Measurements from ENCODE around the gene SYT4.
"Not testable (repeated sequence)": the region's sequence is repeated elsewhere in the genome, so short reads cannot be mapped to it uniquely, and the experiment has no call there.

Gene SYT4, protein sequence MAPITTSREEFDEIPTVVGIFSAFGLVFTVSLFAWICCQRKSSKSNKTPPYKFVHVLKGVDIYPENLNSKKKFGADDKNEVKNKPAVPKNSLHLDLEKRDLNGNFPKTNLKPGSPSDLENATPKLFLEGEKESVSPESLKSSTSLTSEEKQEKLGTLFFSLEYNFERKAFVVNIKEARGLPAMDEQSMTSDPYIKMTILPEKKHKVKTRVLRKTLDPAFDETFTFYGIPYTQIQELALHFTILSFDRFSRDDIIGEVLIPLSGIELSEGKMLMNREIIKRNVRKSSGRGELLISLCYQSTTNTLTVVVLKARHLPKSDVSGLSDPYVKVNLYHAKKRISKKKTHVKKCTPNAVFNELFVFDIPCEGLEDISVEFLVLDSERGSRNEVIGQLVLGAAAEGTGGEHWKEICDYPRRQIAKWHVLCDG

DNA sequence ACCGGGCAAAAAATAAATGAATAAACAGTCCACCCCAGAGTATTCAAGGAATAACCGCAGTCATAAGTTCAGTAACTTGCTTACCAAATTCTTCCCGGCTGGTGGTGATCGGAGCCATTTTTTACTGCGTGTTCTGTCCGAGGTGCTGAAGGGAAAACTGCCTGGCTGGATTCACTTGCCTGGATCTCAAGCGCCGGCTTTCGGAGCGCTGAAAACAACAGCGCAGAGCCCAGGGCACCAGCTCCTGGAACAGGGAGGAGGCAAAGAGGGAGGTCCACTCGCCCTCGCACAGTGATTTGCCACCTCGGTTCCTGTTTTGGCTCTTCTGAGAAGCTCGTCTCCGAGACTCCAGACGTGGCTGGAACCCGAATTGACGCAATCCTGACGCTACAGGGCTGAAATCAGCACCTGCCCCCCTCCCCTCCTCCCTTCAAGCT, at the start of gene SYT4:
Gene SYT4, minus strand, starts transcription at position 327 of the 437 bp plus-strand sequence. Its CDS starts 209 bp downstream, at position 118.
- Histone ChIP-seq H3K4me1 (ENCODE audit: insufficient read depth, low read length) (peaks cover 11% of the 10 kb centered on the region; the same call in 1 of the 2 replicates), H3K36me3 (ENCODE audit: insufficient read depth, low read depth, low read length) (no peaks in the 10 kb centered on the region), H3K27ac (ENCODE audit: low read length) (no peak within 1 kb of the TSS), H3K27me3 (ENCODE audit: insufficient read depth, low read length) (no peaks in the 10 kb centered on the region), H3K4me3 (ENCODE audit: low read length) (peak within 1 kb of the TSS; percentile 62), H3K9ac (ENCODE audit: low read depth, low read length) (no peak within 1 kb of the TSS), H3K9me3 (ENCODE audit: insufficient read depth, low read depth, low read length) (no peaks in the 10 kb centered on the region)

DNA sequence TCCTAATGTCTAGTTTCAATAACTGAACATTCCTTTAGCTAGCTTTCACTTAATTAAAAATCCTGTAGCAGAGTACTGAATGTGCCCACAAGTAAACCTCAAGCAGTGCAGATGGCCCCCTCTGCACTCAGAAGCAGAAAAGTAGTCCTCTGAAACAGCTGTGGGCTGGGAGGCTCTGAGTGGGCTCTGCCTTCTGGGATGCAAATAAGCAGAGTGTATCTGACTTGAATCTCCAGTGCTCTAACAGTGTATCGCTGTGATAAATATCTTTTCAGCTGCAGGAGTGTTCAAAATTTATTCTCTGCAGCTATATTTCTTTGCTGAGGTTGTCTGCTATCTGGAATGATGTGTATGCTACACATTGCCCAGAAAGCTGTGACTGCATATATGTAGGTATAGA, 44.8 kb upstream of the SYT4 start:
- Histone ChIP-seq H3K9me3 (ENCODE audit: insufficient read depth, low read depth, low read length) (no peaks in the 10 kb centered on the region), H3K36me3 (ENCODE audit: insufficient read depth, low read depth, low read length) (no peaks in the 10 kb centered on the region), H3K4me1 (ENCODE audit: insufficient read depth, low read length) (no peaks in the 10 kb centered on the region), H3K9ac (ENCODE audit: low read depth, low read length) (no peak overlapping the region), H3K4me3 (ENCODE audit: low read length) (no peak overlapping the region), H3K27me3 (ENCODE audit: insufficient read depth, low read length) (no peaks in the 10 kb centered on the region), H3K27ac (ENCODE audit: low read length) (no peak overlapping the region)

DNA sequence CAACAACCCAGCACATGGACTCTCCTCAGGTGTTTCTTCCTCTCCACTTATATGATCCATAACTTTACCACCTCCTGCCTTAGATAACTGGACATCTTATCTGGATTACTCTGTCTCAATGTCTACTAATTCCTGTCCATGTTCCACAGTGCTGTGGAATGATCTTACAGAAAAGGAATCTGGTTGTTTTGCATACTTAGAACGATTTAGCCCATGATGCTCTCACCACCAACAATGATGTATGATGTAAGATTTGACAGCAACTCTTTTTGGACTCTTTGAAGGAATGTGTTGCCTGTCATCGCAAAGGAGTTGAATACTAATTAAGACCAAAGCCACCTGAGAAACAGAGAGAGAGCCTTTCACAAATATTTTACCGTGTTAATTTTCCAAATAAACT, 37.7 kb upstream of the SYT4 start:
- H3K9ac ChIP-seq (ENCODE audit: low read depth, low read length) = no peak overlapping the region
- H3K9me3 ChIP-seq (ENCODE audit: insufficient read depth, low read depth, low read length) = no peaks in the 10 kb centered on the region
- no peaks in the 10 kb centered on the region for H3K27me3 ChIP-seq (ENCODE audit: insufficient read depth, low read length)
- H3K4me1 ChIP-seq (ENCODE audit: insufficient read depth, low read length) = no peaks in the 10 kb centered on the region
- H3K36me3 ChIP-seq (ENCODE audit: insufficient read depth, low read depth, low read length) = no peaks in the 10 kb centered on the region
- H3K4me3 ChIP-seq (ENCODE audit: low read length) = no peak overlapping the region
- no peak overlapping the region for H3K27ac ChIP-seq (ENCODE audit: low read length)

DNA sequence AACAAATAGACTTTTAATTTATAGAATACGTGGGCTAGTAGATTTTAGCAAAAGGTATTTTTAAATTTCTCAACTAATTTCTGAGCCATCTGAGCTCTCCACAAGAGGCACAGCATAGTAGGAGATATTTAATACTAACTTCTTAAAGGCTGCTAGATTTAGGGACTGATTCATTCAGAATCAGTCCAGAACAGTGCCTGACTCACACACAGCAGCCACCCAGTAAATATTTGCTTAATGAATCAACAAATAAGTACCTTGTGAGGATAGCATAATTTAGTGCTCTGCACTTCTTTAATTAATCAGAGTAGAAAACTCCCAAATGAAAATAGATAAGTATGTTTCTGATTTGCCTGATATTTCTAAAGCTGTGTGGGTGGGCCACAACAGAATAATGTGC, 35.6 kb upstream of the SYT4 start:
- Histone ChIP-seq H3K9me3 (ENCODE audit: insufficient read depth, low read depth, low read length) (no peaks in the 10 kb centered on the region), H3K4me1 (ENCODE audit: insufficient read depth, low read length) (no peaks in the 10 kb centered on the region), H3K36me3 (ENCODE audit: insufficient read depth, low read depth, low read length) (no peaks in the 10 kb centered on the region), H3K27ac (ENCODE audit: low read length) (no peak overlapping the region), H3K4me3 (ENCODE audit: low read length) (no peak overlapping the region), H3K9ac (ENCODE audit: low read depth, low read length) (no peak overlapping the region), H3K27me3 (ENCODE audit: insufficient read depth, low read length) (no peaks in the 10 kb centered on the region)

DNA sequence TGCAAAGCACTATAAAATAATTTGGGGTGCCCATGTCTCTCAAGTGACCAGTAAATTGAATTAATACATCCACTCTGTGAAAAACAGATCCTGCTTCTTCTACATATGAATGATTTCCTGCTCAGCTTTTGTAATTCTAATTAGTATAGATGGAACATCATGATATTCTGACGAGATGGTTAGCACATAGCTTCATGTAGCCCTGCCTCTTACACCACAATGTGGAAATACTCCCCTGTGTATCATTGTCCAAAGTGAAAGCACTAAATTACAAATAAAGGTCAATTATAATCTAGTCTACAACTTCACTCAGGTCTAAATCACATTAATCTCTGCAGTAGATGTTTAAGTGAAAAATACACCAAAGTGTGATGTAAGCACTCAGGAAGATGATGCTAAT, 32.9 kb upstream of the SYT4 start:
- H3K27me3 ChIP-seq (ENCODE audit: insufficient read depth, low read length) = no peaks in the 10 kb centered on the region
- no peaks in the 10 kb centered on the region for H3K36me3 ChIP-seq (ENCODE audit: insufficient read depth, low read depth, low read length)
- no peak overlapping the region for H3K27ac ChIP-seq (ENCODE audit: low read length)
- no peaks in the 10 kb centered on the region for H3K9me3 ChIP-seq (ENCODE audit: insufficient read depth, low read depth, low read length)
- H3K9ac ChIP-seq (ENCODE audit: low read depth, low read length) = no peak overlapping the region
- no peaks in the 10 kb centered on the region for H3K4me1 ChIP-seq (ENCODE audit: insufficient read depth, low read length)
- H3K4me3 ChIP-seq (ENCODE audit: low read length) = no peak overlapping the region

DNA sequence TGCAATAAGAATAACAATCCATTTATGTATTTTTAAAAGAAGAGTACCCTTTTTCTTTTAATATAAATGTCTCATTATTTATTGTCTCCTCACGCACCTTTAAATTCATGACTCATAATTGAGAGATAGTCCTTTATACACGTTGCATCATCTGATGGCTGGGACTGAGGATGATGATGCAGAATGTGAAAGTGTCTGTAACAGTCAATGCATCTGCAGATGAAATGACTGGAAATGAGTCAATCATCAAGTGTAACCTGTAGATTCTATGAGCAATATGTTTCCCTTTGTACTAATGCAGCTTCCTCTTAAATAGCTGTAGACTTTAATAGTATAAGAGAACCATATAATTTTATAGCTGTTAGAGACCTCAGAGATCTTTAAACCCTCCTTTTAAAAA, 26.1 kb upstream of the SYT4 start:
- no peak overlapping the region for H3K27ac ChIP-seq (ENCODE audit: low read length)
- no peaks in the 10 kb centered on the region for H3K4me1 ChIP-seq (ENCODE audit: insufficient read depth, low read length)
- H3K9me3 ChIP-seq (ENCODE audit: insufficient read depth, low read depth, low read length) = no peaks in the 10 kb centered on the region
- H3K4me3 ChIP-seq (ENCODE audit: low read length) = no peak overlapping the region
- H3K9ac ChIP-seq (ENCODE audit: low read depth, low read length) = no peak overlapping the region
- no peaks in the 10 kb centered on the region for H3K27me3 ChIP-seq (ENCODE audit: insufficient read depth, low read length)
- H3K36me3 ChIP-seq (ENCODE audit: insufficient read depth, low read depth, low read length) = no peaks in the 10 kb centered on the region

DNA sequence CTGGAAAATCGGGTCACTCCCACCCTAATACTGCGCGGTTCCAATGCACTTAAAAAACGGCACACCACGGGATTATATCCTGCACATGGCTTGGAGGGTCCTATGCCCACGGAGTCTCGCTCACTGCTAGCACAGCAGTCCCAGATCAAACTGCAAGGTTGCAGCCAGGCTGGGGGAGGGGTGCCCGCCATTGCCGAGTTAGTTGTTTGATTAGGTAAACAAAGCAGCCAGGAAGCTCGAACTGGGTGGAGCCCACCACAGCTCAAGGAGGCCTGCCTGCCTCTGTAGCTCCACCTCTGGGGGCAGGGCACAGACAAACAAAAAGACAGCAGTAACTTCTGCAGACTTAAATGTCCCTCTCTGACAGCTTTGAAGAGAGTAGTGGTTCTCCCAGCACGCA, 8.9 kb upstream of the SYT4 start:
- H3K9ac ChIP-seq (ENCODE audit: low read depth, low read length); H3K27me3 ChIP-seq (ENCODE audit: insufficient read depth, low read length); H3K27ac ChIP-seq (ENCODE audit: low read length); H3K4me1 ChIP-seq (ENCODE audit: insufficient read depth, low read length); H3K9me3 ChIP-seq (ENCODE audit: insufficient read depth, low read depth, low read length); H3K36me3 ChIP-seq (ENCODE audit: insufficient read depth, low read depth, low read length); H3K4me3 ChIP-seq (ENCODE audit: low read length): not testable (repeated sequence)

DNA sequence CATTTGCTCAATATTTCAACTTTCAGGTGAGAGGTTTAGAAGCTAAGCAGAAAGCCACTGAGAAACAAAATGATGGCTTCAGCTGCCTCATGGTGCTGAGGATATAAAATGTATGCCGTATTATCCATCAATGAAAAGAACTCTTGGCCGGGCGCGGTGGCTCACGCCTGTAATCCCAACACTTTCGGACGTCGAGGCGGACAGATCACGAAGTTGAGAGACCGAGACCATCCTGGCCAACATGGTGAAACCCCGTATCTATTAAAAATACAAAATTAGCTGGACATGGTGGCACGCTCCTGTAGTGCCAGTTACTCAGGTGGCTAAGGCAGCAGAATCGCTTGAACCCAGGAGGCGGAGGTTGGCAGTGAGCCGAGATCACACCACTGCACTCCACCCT, 6.0 kb upstream of the SYT4 start:
- no peak overlapping the region for H3K4me3 ChIP-seq (ENCODE audit: low read length)
- no peaks in the 10 kb centered on the region for H3K27me3 ChIP-seq (ENCODE audit: insufficient read depth, low read length)
- H3K9me3 ChIP-seq (ENCODE audit: insufficient read depth, low read depth, low read length) = no peaks in the 10 kb centered on the region; the same call in 1 of the 2 replicates
- H3K4me1 ChIP-seq (ENCODE audit: insufficient read depth, low read length) = peaks cover 7% of the 10 kb centered on the region; the same call in 1 of the 2 replicates
- H3K9ac ChIP-seq (ENCODE audit: low read depth, low read length) = no peak overlapping the region
- H3K36me3 ChIP-seq (ENCODE audit: insufficient read depth, low read depth, low read length) = no peaks in the 10 kb centered on the region
- H3K27ac ChIP-seq (ENCODE audit: low read length) = no peak overlapping the region

DNA sequence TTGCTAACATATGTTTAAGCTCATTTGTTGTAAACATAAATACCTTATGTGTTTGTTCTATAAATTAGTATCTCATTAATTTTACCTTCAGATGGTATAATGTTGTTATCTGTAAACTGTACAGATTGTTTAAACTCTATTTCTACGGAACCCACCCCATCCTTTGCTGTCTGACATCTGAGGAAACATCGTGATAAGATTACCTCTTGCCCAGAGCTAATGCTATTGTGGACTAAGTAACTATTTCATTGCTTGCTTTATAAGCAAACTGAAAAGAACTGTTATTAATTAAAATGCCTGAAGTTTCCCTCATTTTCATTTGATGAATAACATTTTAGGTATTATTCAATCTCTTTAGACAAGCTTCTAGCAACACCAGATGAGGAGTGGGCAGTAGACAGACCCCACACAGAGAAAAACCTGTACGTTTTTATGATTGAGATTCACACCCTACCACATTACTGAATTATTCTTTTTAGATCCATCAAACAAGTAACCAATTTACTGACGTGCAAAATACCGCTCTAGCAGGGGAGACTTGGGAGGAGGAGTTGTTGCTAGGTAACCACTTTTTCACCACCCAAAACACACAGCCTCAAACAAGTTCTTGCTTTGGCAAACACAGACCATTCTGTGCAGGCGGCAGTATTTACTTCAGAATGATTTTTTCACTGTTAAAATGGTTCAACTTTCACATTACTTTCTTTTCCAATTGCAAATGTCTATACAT, 1.9 kb upstream of the SYT4 start:
- H3K4me3 ChIP-seq (ENCODE audit: low read length) = no peak overlapping the region
- H3K4me1 ChIP-seq (ENCODE audit: insufficient read depth, low read length) = peaks cover 11% of the 10 kb centered on the region; the same call in 1 of the 2 replicates
- H3K9me3 ChIP-seq (ENCODE audit: insufficient read depth, low read depth, low read length) = no peaks in the 10 kb centered on the region
- H3K36me3 ChIP-seq (ENCODE audit: insufficient read depth, low read depth, low read length) = no peaks in the 10 kb centered on the region
- H3K27me3 ChIP-seq (ENCODE audit: insufficient read depth, low read length) = no peaks in the 10 kb centered on the region
- no peak overlapping the region for H3K9ac ChIP-seq (ENCODE audit: low read depth, low read length)
- H3K27ac ChIP-seq (ENCODE audit: low read length) = no peak overlapping the region

DNA sequence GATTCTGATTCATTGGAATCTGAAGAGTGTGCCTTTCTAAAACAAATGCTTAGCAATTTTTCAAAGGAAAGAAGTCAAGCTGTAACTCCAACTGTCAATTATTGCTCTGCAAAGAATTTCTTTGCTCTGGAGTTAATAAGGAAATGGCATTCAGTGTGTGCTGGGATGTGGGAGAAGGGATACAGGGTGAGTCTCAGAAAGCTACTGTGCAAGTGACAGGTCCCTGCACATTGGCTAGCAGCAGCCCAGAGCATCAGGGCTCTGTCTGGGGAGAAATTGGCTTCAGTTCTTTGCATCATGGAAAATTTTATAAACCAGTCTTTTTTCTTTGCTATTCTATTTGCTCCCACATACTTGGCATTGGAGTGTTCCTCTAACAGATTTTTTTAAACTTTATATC, 1.1 kb upstream of the SYT4 start:
- Histone ChIP-seq H3K9ac (ENCODE audit: low read depth, low read length) (no peak overlapping the region), H3K27me3 (ENCODE audit: insufficient read depth, low read length) (no peaks in the 10 kb centered on the region), H3K4me3 (ENCODE audit: low read length) (no peak overlapping the region), H3K27ac (ENCODE audit: low read length) (no peak overlapping the region), H3K9me3 (ENCODE audit: insufficient read depth, low read depth, low read length) (no peaks in the 10 kb centered on the region), H3K4me1 (ENCODE audit: insufficient read depth, low read length) (peaks cover 11% of the 10 kb centered on the region; the same call in 1 of the 2 replicates), H3K36me3 (ENCODE audit: insufficient read depth, low read depth, low read length) (no peaks in the 10 kb centered on the region)

DNA sequence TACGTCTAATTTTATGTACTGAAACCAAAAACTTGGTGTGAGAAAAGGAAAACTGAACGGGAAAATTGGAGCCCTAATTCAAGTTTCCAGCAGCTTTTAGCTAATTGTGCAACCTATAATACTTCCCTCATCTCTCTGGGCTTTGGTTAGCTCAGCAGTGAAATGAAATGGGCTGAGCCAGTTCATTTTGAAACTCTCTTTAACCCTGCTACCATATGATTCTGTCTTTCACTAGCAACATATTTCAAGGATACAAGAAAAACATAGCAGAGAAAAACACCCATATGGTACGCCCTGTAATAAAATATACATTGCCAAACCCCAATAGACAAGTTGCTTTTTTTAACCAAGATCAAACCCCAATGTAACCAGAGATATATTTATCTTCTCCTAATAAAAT, 799 bp downstream of the SYT4 start:
- H3K27ac ChIP-seq (ENCODE audit: low read length) = no peak overlapping the region
- H3K4me3 ChIP-seq (ENCODE audit: low read length) = peak overlapping the region; percentile 62; the same call in 1 of the 2 replicates
- no peak overlapping the region for H3K9ac ChIP-seq (ENCODE audit: low read depth, low read length)
- H3K9me3 ChIP-seq (ENCODE audit: insufficient read depth, low read depth, low read length) = no peaks in the 10 kb centered on the region
- no peaks in the 10 kb centered on the region for H3K27me3 ChIP-seq (ENCODE audit: insufficient read depth, low read length)
- H3K36me3 ChIP-seq (ENCODE audit: insufficient read depth, low read depth, low read length) = no peaks in the 10 kb centered on the region
- peaks cover 11% of the 10 kb centered on the region; the same call in 1 of the 2 replicates for H3K4me1 ChIP-seq (ENCODE audit: insufficient read depth, low read length)

DNA sequence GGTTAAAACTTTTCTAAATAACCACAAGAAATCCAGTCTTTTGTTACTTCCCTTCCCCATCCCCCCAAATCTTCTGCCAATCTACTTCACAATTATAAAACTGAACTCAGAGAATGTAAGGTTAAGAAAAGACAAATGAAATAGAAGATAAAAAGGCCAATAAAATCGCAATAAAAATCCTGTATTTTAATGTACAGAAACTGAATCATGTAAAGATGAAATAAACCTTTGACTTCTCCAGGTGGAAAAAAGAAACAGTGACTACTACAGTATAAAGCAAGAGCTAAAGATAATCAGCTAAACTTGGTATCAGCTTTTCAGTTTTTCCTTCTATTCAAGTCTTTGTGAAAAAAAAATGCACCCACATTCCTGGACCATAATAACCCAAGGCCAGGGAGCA, 1.7 kb downstream of the SYT4 start:
- Histone ChIP-seq H3K9ac (ENCODE audit: low read depth, low read length) (peak overlapping the region; percentile 36; the same call in 1 of the 2 replicates), H3K27ac (ENCODE audit: low read length) (no peak overlapping the region), H3K27me3 (ENCODE audit: insufficient read depth, low read length) (no peaks in the 10 kb centered on the region), H3K36me3 (ENCODE audit: insufficient read depth, low read depth, low read length) (no peaks in the 10 kb centered on the region), H3K9me3 (ENCODE audit: insufficient read depth, low read depth, low read length) (no peaks in the 10 kb centered on the region), H3K4me1 (ENCODE audit: insufficient read depth, low read length) (peaks cover 11% of the 10 kb centered on the region; the same call in 1 of the 2 replicates), H3K4me3 (ENCODE audit: low read length) (peak overlapping the region; percentile 15; the same call in 1 of the 2 replicates)
